ENCODE results near the gene CEP112.
"Not testable (repeated sequence)": the region's sequence is repeated elsewhere in the genome, so short reads cannot be mapped to it uniquely, and the experiment has no call there.

The CEP112 gene

GRCh38 chr17:66169839-66170238, 22.1 kb downstream of the CEP112 start:
- TF ChIP-seq SPI1 (IDR thresholded peaks at IDR 0.05; ENCODE audit: low read depth, low read length) (no peak), TAF1 (IDR thresholded peaks at IDR 0.05; ENCODE audit: low read depth, low read length) (no peak), POLR2AphosphoS5 (IDR thresholded peaks at IDR 0.05; ENCODE audit: low read depth, low read length) (no peak), POU2F2 (IDR thresholded peaks at IDR 0.05; ENCODE audit: low read depth, low read length) (no peak), PAX5 (IDR thresholded peaks at IDR 0.05; ENCODE audit: insufficient read depth, low read length, severe bottlenecking) (no peak), POLR2A (IDR thresholded peaks at IDR 0.05; ENCODE audit: low read depth, low read length) (no peak)
- no peak for FAIRE-seq

DNA sequence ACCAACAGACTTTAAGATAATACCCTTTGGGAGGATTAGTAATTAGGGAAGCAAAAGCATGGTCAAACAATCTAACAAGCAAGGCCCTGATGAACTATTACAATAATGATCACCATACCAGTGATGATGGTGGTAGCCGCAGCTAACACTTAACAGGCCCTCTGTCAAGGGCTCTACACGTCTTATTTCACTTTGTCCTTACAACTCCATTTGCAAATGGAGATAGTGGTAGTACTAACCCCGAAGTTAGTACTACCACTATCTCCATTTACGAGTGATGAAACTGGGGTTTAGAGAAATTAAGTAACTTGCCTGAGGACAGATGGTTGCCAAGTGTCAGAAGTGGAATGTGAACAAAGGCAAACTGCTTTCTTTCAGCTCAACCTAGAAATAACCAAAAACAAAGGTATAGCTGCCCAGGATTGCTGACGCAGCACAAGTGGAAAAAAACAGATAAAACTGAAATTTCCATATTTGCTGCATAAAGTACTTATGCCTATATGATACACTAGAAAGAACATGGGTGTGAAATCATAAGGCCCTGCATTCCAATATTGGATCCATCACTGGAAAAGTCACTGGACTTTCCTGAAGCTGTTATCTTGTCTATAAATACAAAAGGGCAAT, 24.6 kb downstream of the CEP112 start:
- FAIRE-seq (no peak), DNase-seq (ENCODE audit: insufficient read length, low spot score) (no peak)
- TF ChIP-seq PAX5 (IDR thresholded peaks at IDR 0.05; ENCODE audit: insufficient read depth, low read length, severe bottlenecking) (no peak), POLR2AphosphoS5 (IDR thresholded peaks at IDR 0.05; ENCODE audit: low read depth, low read length) (no peak), SPI1 (IDR thresholded peaks at IDR 0.05; ENCODE audit: low read depth, low read length) (no peak), TAF1 (IDR thresholded peaks at IDR 0.05; ENCODE audit: low read depth, low read length) (no peak), POLR2A (IDR thresholded peaks at IDR 0.05; ENCODE audit: low read depth, low read length) (no peak), POU2F2 (IDR thresholded peaks at IDR 0.05; ENCODE audit: low read depth, low read length) (no peak)

More at GRCh38 chr17:66169839-66170238, 22.1 kb downstream of the CEP112 start:
- DNase-seq (ENCODE audit: insufficient read length, low spot score): no peak

- DNase-seq (ENCODE audit: insufficient read length, low spot score): no peak
- TF ChIP-seq POLR2AphosphoS5 (IDR thresholded peaks at IDR 0.05; ENCODE audit: low read depth, low read length): no peak
- no peak for TF ChIP-seq POU2F2 (IDR thresholded peaks at IDR 0.05; ENCODE audit: low read depth, low read length)
- TF ChIP-seq PAX5 (IDR thresholded peaks at IDR 0.05; ENCODE audit: insufficient read depth, low read length, severe bottlenecking): no peak
- no peak for TF ChIP-seq TAF1 (IDR thresholded peaks at IDR 0.05; ENCODE audit: low read depth, low read length)
- no peak for TF ChIP-seq POLR2A (IDR thresholded peaks at IDR 0.05; ENCODE audit: low read depth, low read length)
- no peak for TF ChIP-seq SPI1 (IDR thresholded peaks at IDR 0.05; ENCODE audit: low read depth, low read length)
- peak; percentile 45 for FAIRE-seq
Observed at GRCh38 chr17:66165537-66166123, 26.3 kb downstream of the CEP112 start.

GRCh38 chr17:66155055-66155454, 36.9 kb downstream of the CEP112 start:
- not testable (repeated sequence) for FAIRE-seq; DNase-seq (ENCODE audit: insufficient read length, low spot score)

GRCh38 chr17:66152756-66153155, 39.2 kb downstream of the CEP112 start:
- no peak for DNase-seq (ENCODE audit: insufficient read length, low spot score)
- FAIRE-seq: no peak

GRCh38 chr17:66150708-66151107, 41.2 kb downstream of the CEP112 start:
- no peak for DNase-seq (ENCODE audit: insufficient read length, low spot score)
- no peak for FAIRE-seq
- TF ChIP-seq PAX5 (IDR thresholded peaks at IDR 0.05; ENCODE audit: insufficient read depth, low read length, severe bottlenecking): no peak

More at GRCh38 chr17:66152756-66153155, 39.2 kb downstream of the CEP112 start:
- TF ChIP-seq SPI1 (IDR thresholded peaks at IDR 0.05; ENCODE audit: low read depth, low read length) (no peak), POU2F2 (IDR thresholded peaks at IDR 0.05; ENCODE audit: low read depth, low read length) (no peak), POLR2AphosphoS5 (IDR thresholded peaks at IDR 0.05; ENCODE audit: low read depth, low read length) (no peak), POLR2A (IDR thresholded peaks at IDR 0.05; ENCODE audit: low read depth, low read length) (no peak), PAX5 (IDR thresholded peaks at IDR 0.05; ENCODE audit: insufficient read depth, low read length, severe bottlenecking) (no peak), TAF1 (IDR thresholded peaks at IDR 0.05; ENCODE audit: low read depth, low read length) (no peak)

GRCh38 chr17:66149562-66149961, 42.4 kb downstream of the CEP112 start:
- FAIRE-seq (no peak), DNase-seq (ENCODE audit: insufficient read length, low spot score) (no peak)
- no peak for TF ChIP-seq SPI1 (IDR thresholded peaks at IDR 0.05; ENCODE audit: low read depth, low read length)
- no peak for TF ChIP-seq POLR2AphosphoS5 (IDR thresholded peaks at IDR 0.05; ENCODE audit: low read depth, low read length)
- no peak for TF ChIP-seq POLR2A (IDR thresholded peaks at IDR 0.05; ENCODE audit: low read depth, low read length)
- no peak for TF ChIP-seq POU2F2 (IDR thresholded peaks at IDR 0.05; ENCODE audit: low read depth, low read length)
- TF ChIP-seq PAX5 (IDR thresholded peaks at IDR 0.05; ENCODE audit: insufficient read depth, low read length, severe bottlenecking): no peak
- TF ChIP-seq TAF1 (IDR thresholded peaks at IDR 0.05; ENCODE audit: low read depth, low read length): no peak

DNA sequence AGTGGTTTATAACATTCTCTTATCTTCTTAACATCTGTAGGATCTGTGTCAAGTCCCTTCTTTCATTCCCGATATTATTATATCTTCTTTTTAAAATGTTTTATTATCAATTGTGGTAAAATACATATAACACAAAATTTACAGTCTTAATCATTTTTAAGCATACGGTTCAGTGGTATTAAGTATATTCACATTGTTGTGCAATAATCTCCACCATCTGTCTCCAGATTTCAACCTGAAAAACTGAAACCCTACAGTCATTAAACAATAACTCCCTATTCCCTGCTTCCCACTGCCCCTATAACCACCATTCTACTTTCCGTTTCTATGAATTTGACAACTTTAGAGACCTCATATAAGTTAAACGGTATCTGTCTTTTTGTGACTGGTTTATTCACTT, 45.5 kb downstream of the CEP112 start:
- DNase-seq (ENCODE audit: insufficient read length, low spot score): no peak
- FAIRE-seq: no peak
- TF ChIP-seq POLR2A (IDR thresholded peaks at IDR 0.05; ENCODE audit: low read depth, low read length) (no peak), PAX5 (IDR thresholded peaks at IDR 0.05; ENCODE audit: insufficient read depth, low read length, severe bottlenecking) (no peak), POLR2AphosphoS5 (IDR thresholded peaks at IDR 0.05; ENCODE audit: low read depth, low read length) (no peak), POU2F2 (IDR thresholded peaks at IDR 0.05; ENCODE audit: low read depth, low read length) (no peak), SPI1 (IDR thresholded peaks at IDR 0.05; ENCODE audit: low read depth, low read length) (no peak), TAF1 (IDR thresholded peaks at IDR 0.05; ENCODE audit: low read depth, low read length) (no peak)

GRCh38 chr17:66143657-66144282, 48.2 kb downstream of the CEP112 start:
- FAIRE-seq: no peak

DNA sequence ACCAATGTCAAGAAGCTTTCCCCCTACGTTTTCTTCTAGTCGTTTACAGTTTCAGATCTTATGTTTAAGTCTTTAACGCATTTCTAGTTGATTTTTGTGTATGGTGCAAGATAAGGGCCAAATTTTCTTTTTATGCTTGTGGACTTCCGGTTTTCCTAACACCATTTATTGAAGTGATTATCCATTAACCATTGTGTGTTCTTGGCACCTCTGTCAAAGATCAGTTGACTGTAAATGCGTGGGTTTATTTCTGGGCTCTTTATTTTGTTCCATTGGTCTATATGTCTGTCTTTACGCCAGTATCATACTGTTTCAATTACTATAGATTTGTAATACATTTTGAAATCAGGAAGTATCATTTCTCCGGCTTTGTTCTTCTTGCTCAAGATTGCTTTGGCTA, 49.5 kb downstream of the CEP112 start:
- DNase-seq (ENCODE audit: insufficient read length, low spot score): no peak
- no peak for FAIRE-seq
- TF ChIP-seq SPI1 (IDR thresholded peaks at IDR 0.05; ENCODE audit: low read depth, low read length): no peak
- no peak for TF ChIP-seq POU2F2 (IDR thresholded peaks at IDR 0.05; ENCODE audit: low read depth, low read length)
- TF ChIP-seq POLR2AphosphoS5 (IDR thresholded peaks at IDR 0.05; ENCODE audit: low read depth, low read length): no peak
- TF ChIP-seq TAF1 (IDR thresholded peaks at IDR 0.05; ENCODE audit: low read depth, low read length): no peak
- no peak for TF ChIP-seq POLR2A (IDR thresholded peaks at IDR 0.05; ENCODE audit: low read depth, low read length)
- no peak for TF ChIP-seq PAX5 (IDR thresholded peaks at IDR 0.05; ENCODE audit: insufficient read depth, low read length, severe bottlenecking)

More at GRCh38 chr17:66143657-66144282, 48.2 kb downstream of the CEP112 start:
- no peak for TF ChIP-seq TAF1 (IDR thresholded peaks at IDR 0.05; ENCODE audit: low read depth, low read length)
- TF ChIP-seq POLR2A (IDR thresholded peaks at IDR 0.05; ENCODE audit: low read depth, low read length): no peak
- no peak for TF ChIP-seq POLR2AphosphoS5 (IDR thresholded peaks at IDR 0.05; ENCODE audit: low read depth, low read length)
- TF ChIP-seq PAX5 (IDR thresholded peaks at IDR 0.05; ENCODE audit: insufficient read depth, low read length, severe bottlenecking): no peak
- no peak for TF ChIP-seq SPI1 (IDR thresholded peaks at IDR 0.05; ENCODE audit: low read depth, low read length)
- no peak for TF ChIP-seq POU2F2 (IDR thresholded peaks at IDR 0.05; ENCODE audit: low read depth, low read length)
- no peak for DNase-seq (ENCODE audit: insufficient read length, low spot score)

Data from GM12891 (cell line).